K562 (cell line): ENCODE data around the gene BSCL2. TPM values are rescaled to one million over a fixed set of nuclear protein-coding genes. Genes with fewer than 3 reads are reported as not detected.

Source experiments
- HMGXB4 ChIP-seq: sonication (generic); formaldehyde crosslinking; IDR thresholded peaks from 2 replicates; pipeline ENCODE4 v1.8.1; 2023; ENCODE audit warnings: mild to moderate bottlenecking, missing genetic modification reagents
- TRIM24 ChIP-seq, 2 experiments: fragments of 450-650 bp; IDR thresholded peaks; 2 replicates each; pipeline ENCODE4 v1.6.1; 2016
- YY1 ChIP-seq, 3 experiments: IDR thresholded peaks; 2 replicates each; pipeline ENCODE4 v1.6.1; 2011; ENCODE audit warnings: low read length in 2 of 3, mild to moderate bottlenecking in 2 of 3, moderate library complexity in 2 of 3, borderline replicate concordance in 1 of 3, control low read depth in 1 of 3, low read depth in 1 of 3; ENCODE audit not compliant: insufficient read depth in 3 of 3, insufficient replicate concordance in 2 of 3, control insufficient read depth in 1 of 3, insufficient read length in 1 of 3; ENCODE audit errors: extremely low read depth in 1 of 3
- ZMIZ1 ChIP-seq, 2 experiments: fragments of 150-350 bp in 1 of 2; IDR thresholded peaks; 2 replicates each; pipeline ENCODE4 v1.6.1; 2012 to 2016; ENCODE audit warnings: low read depth in 2 of 2, low read length in 2 of 2, mild to moderate bottlenecking in 1 of 2, moderate library complexity in 1 of 2
- ZNF232 ChIP-seq: sonication (generic); formaldehyde crosslinking; IDR thresholded peaks from 2 replicates; pipeline ENCODE4 v1.8.0; 2022; ENCODE audit warnings: mild to moderate bottlenecking, missing genetic modification reagents
- ZNF253 ChIP-seq: fragments of 250-450 bp; sonication (Bioruptor Pico); conservative IDR thresholded peaks from 2 replicates; pipeline ENCODE4 v1.6.1; 2021; ENCODE audit warnings: mild to moderate bottlenecking
- polyA plus RNA-seq, 8 experiments: library from polyadenylated mRNA; depleted of rRNA in 4 of 8; stranded (reverse) in 5 of 8; unstranded in 3 of 8; fragments of >200 nt; fragmentation: Nextera tagmentation in 2 of 8; fragmentation: Illumina TruSeq in 1 of 8; extraction: Ambion mirVana in 2 of 8; extraction: Trizol in 1 of 8; gene quantifications; 2 replicates each; pipeline versions ENCODE4 v1.2.1 to v1.2.3, GENCODE V29; 2011 to 2014; ENCODE audit warnings: inconsistent platforms in 1 of 8, missing spikeins in 1 of 8
- total RNA-seq, 7 experiments: library from RNA; depleted of rRNA in 6 of 7; stranded (reverse); fragments of >200 nt in 6 of 7; fragmentation: Illumina TruSeq in 2 of 7; extraction: Trizol in 2 of 7; gene quantifications; 2 replicates each; pipeline versions ENCODE4 v1.2.1 to v1.2.3, GENCODE V29; 2011 to 2021; ENCODE audit warnings: low replicate concordance in 1 of 7
- TF ChIP-seq, protein P1 (sequence below): sonication (generic); formaldehyde crosslinking; IDR thresholded peaks from 2 replicates; pipeline ENCODE4 v1.8.1; 2023; ENCODE audit warnings: mild to moderate bottlenecking, missing genetic modification reagents
- TF ChIP-seq, protein P2 (sequence below): IDR thresholded peaks from 2 replicates; pipeline ENCODE4 v1.6.1; 2011; ENCODE audit warnings: borderline replicate concordance, low read depth, mild to moderate bottlenecking, moderate library complexity, low read length; ENCODE audit not compliant: insufficient read depth, poor library complexity, severe bottlenecking

BSCL2 gene
- total and polyA plus RNA-seq, 9 of the 15 experiments (the other 6 are each of a cell fraction or from before 2014, with no cell fraction given) = 18.9 to 51.7 (median 35.2) TPM

DNA sequence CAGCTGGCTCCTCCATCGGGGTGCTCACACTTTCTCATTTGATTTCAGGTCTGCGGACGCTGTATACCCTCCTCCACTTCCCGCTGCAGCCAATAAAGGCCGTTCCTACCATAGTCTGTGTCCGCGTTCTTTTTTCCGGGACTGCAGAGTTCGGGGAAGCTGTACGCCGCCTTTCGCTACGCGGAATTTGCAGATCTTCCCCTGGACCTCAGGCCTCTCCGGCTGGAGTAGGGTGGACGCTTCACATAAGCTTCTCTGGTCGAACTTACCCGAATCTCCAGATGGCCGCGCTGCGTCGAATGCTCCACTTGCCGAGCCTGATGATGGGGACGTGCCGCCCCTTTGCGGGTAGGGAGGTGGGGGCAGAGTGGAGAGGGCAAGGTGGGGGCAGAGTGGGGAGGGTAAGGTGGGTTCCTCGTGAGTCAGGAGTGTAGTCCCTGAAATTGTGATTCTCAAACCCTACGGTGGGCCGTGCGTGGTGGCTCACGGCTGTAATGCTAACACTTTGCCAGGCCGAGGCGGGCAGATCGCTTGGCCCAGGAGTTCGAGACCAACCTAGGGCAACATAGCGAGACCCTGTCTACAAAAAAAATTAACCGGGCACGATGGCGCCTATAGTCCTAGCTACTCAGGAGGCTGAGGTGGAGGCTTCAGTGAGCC lies 41.5 kb downstream of the BSCL2 start (continued):
- TF ChIP-seq ZMIZ1 (IDR thresholded peaks at IDR 0.05; ENCODE audit: low read depth in 2 of 2, low read length in 2 of 2) = no peak
- peak in 1 of 3 experiments; percentile 10 for TF ChIP-seq YY1 (IDR thresholded peaks at IDR 0.05; ENCODE audit: borderline replicate concordance in 1 of 3, control insufficient read depth in 1 of 3, extremely low read depth in 1 of 3, insufficient read depth in 3 of 3, insufficient read length in 1 of 3, insufficient replicate concordance in 2 of 3, low read depth in 1 of 3, low read length in 2 of 3)
- no peak for TF ChIP-seq ZNF232
- TF ChIP-seq HMGXB4 (CRISPR knock-in tag) = peak; percentile 13; the same call in 1 of the 2 replicates
- TF ChIP-seq, protein P1, sequence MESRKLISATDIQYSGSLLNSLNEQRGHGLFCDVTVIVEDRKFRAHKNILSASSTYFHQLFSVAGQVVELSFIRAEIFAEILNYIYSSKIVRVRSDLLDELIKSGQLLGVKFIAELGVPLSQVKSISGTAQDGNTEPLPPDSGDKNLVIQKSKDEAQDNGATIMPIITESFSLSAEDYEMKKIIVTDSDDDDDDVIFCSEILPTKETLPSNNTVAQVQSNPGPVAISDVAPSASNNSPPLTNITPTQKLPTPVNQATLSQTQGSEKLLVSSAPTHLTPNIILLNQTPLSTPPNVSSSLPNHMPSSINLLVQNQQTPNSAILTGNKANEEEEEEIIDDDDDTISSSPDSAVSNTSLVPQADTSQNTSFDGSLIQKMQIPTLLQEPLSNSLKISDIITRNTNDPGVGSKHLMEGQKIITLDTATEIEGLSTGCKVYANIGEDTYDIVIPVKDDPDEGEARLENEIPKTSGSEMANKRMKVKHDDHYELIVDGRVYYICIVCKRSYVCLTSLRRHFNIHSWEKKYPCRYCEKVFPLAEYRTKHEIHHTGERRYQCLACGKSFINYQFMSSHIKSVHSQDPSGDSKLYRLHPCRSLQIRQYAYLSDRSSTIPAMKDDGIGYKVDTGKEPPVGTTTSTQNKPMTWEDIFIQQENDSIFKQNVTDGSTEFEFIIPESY (CRISPR knock-in tag) = no peak
- 0 out of 4 replicates have a peak, but pooled peaks of 1 of the 2 experiments have one; percentile 0 for TF ChIP-seq TRIM24 (IDR thresholded peaks at IDR 0.05)
- TF ChIP-seq, protein P2, sequence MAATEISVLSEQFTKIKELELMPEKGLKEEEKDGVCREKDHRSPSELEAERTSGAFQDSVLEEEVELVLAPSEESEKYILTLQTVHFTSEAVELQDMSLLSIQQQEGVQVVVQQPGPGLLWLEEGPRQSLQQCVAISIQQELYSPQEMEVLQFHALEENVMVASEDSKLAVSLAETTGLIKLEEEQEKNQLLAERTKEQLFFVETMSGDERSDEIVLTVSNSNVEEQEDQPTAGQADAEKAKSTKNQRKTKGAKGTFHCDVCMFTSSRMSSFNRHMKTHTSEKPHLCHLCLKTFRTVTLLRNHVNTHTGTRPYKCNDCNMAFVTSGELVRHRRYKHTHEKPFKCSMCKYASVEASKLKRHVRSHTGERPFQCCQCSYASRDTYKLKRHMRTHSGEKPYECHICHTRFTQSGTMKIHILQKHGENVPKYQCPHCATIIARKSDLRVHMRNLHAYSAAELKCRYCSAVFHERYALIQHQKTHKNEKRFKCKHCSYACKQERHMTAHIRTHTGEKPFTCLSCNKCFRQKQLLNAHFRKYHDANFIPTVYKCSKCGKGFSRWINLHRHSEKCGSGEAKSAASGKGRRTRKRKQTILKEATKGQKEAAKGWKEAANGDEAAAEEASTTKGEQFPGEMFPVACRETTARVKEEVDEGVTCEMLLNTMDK = no peak
- no peak for TF ChIP-seq ZNF253 (CRISPR knock-in tag)
